GM18499 (cell line): ENCODE results near the gene RAD51B.

Experiments used
- ATAC-seq: cut with Tn5 transposase; IDR thresholded peaks from one replicate; pipeline ENCODE4 v1.9.1; 2021; ENCODE audit warnings: moderate number of reproducible peaks; ENCODE audit not compliant: insufficient read depth, unreplicated experiment

The RAD51B gene

GRCh38 chr14:67831113-67831512 lies 11.5 kb downstream of the RAD51B start:
- ATAC-seq = no peak

GRCh38 chr14:67833403-67833802 lies 13.8 kb downstream of the RAD51B start:
- no peak for ATAC-seq

- ATAC-seq = no peak
These were observed 16.0 kb downstream of the RAD51B start for GRCh38 chr14:67835596-67835995.

GRCh38 chr14:67837011-67837624 lies 17.5 kb downstream of the RAD51B start:
- no peak for ATAC-seq

- no peak for ATAC-seq
These were observed 26.5 kb downstream of the RAD51B start for GRCh38 chr14:67846029-67846610.

GRCh38 chr14:67850066-67850830 lies 30.7 kb downstream of the RAD51B start:
- ATAC-seq = no peak

GRCh38 chr14:67851785-67852410 lies 32.3 kb downstream of the RAD51B start:
- no peak for ATAC-seq

- no peak for ATAC-seq
These were observed 33.5 kb downstream of the RAD51B start for GRCh38 chr14:67852926-67853604.

GRCh38 chr14:67853715-67854114 lies 34.1 kb downstream of the RAD51B start:
- no peak for ATAC-seq

GRCh38 chr14:67856827-67857226 lies 37.2 kb downstream of the RAD51B start:
- no peak for ATAC-seq

GRCh38 chr14:67857778-67858350 lies 38.3 kb downstream of the RAD51B start:
- no peak for ATAC-seq

GRCh38 chr14:67859169-67859749 lies 39.7 kb downstream of the RAD51B start:
- no peak for ATAC-seq

- no peak for ATAC-seq
These were observed 43.6 kb downstream of the RAD51B start for GRCh38 chr14:67863223-67863622.

- ATAC-seq = no peak
These were observed 55.8 kb downstream of the RAD51B start for GRCh38 chr14:67875175-67876006.

GRCh38 chr14:67879026-67879425 lies 59.4 kb downstream of the RAD51B start:
- no peak for ATAC-seq

GRCh38 chr14:67881225-67881624 lies 61.6 kb downstream of the RAD51B start:
- ATAC-seq = peak; percentile 93

GRCh38 chr14:67882986-67883555 lies 63.5 kb downstream of the RAD51B start:
- no peak for ATAC-seq

GRCh38 chr14:67883717-67884116 lies 64.1 kb downstream of the RAD51B start:
- no peak for ATAC-seq

GRCh38 chr14:67886191-67886590 lies 66.6 kb downstream of the RAD51B start:
- ATAC-seq = no peak
